HG03159 (cell line): Measurements from ENCODE around the gene LIN28B.
"Not testable (repeated sequence)": the region's sequence is repeated elsewhere in the genome, so short reads cannot be mapped to it uniquely, and the experiment has no call there.

Experiments
- ATAC-seq: cut with Tn5 transposase; IDR thresholded peaks from one replicate; pipeline ENCODE4 v1.9.1; 2021; ENCODE audit warnings: mild to moderate bottlenecking, moderate library complexity; ENCODE audit not compliant: unreplicated experiment

The LIN28B gene, protein sequence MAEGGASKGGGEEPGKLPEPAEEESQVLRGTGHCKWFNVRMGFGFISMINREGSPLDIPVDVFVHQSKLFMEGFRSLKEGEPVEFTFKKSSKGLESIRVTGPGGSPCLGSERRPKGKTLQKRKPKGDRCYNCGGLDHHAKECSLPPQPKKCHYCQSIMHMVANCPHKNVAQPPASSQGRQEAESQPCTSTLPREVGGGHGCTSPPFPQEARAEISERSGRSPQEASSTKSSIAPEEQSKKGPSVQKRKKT

DNA sequence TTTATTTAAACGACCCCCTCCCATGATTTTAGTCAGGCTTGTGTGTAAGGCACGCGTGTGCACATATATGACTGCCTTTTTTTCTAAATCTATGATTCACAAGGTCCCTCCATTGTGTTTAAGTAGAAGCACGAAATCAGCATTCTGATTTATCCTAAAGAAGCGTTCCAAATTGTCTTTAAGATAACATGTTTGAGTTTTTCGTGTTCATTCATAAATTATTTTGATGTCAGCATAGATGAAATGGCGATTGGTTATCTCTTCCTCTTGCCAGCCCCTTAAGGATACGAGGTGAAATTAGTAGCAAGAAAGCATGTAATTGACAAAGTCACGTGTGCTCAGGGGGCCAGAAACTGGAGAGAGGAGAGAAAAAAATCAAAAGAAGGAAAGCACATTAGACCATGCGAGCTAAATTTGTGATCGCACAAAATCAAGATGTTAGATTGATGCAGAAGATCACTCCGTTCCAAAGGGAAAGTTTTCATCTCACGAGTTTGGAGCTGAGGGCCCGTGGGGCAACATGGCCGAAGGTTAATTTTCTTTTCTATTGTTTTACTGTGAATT, at the start of gene LIN28B:
Gene LIN28B, plus strand, starts transcription at position 377 of the 564 bp plus-strand sequence. Its CDS starts 144 bp downstream, at position 521.
- no peak for ATAC-seq

DNA sequence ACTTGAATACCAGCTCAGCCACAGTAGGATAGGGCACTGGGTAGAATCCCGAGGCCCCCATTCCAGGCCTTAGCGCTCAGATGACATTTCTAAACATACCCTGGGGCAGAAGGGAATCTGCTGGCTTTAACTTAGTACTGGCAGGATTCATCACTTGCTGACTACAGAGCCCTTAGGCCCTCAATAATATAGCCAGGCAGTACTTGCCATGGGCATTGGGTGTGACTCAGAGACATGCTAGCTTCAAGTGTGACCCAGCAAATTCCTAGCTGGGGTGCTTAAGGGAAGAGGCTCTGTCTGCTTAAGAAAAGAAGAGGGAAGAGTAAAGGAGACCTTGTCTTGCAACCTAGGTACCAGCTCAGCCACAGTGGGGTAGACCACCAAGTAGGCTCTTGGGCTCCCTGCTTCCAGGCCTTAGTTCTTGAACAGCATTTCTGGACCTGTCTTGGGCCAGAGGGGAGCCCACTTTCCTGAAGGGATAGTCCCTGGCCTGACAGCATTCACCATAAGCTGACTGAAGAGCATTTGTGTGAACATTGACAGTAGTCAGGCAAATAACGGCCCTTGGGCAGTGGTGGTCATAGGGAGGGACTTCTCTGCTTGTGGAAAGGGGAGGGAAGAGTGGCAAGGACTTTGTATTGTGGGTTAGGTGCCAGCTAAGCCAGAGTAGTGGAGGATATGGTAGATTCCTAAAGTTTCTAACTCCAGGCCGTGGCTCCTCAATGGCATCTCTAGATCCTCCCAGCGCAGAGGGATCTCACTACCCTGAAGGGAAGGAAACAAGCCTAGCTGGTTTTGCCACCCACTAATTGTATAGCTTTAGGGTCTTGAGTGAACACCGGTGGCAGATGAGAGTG, 48.6 kb upstream of the LIN28B start:
- no peak for ATAC-seq

DNA sequence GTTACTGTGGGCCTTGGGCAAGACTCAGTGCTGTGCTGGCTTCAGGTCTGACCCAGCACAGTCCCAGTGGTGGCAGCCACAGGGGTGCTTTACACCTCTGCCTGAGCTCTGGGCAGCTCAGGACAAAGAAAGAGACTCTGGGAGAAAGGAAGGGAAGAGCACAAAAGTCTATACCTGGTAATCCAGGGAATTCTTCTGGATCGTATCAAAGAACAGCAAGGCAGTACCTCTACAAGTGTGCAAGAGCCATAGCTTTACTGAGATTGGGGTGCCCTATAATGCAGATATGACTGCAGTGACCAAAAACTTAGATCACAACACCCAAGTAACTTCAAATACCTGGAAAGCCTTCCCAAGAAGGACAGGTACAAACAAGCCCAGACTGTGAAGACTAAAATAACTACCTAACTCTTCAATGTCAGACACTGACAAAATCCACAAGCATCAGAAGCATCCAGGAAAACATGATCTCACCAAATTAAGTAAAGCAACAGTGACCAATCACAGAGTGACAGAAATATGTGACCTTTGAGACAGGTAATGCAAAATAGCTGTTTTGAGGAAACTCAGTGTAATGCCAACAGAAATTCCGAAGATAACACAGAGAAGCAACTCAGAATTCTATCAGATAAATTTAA, 47.9 kb upstream of the LIN28B start:
- no peak for ATAC-seq

DNA sequence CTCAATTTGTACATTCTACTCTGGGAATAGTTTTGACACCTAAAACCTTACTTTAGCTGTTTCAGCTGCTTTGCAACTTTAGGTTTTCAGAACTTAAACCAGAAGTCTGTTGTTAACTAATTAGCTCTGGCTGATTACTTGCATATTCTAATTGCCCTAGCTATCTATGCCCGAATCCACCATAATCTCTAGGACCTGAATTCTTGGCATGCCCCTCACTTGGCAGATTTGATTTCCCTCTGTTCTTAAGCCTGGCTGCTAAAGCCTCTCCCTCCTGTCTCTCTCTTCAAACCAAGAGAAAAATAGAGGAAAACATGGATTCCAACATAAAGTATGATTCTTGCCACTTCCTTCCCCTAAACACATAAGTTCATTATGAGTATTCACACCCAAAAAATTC, 35.0 kb upstream of the LIN28B start:
- no peak for ATAC-seq

DNA sequence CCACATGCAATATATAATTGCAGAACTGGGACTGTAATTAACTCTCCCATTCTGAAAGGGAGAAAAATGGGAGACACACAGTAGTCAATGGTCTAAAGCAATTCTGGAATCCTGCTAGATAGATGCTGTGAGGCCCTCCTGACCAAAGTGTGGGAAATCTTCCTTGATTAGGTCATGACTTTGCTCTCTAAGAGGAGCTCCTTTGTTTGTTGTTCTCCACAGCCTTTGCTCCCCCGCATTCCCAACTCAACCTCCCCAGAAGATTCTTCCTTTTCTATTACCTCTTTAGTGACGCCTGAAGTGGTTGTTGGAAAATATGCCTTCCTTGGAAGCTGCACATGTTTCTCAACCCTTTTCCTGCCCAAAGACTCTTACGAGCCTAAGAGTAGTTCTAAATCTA, 28.8 kb upstream of the LIN28B start:
- no peak for ATAC-seq

DNA sequence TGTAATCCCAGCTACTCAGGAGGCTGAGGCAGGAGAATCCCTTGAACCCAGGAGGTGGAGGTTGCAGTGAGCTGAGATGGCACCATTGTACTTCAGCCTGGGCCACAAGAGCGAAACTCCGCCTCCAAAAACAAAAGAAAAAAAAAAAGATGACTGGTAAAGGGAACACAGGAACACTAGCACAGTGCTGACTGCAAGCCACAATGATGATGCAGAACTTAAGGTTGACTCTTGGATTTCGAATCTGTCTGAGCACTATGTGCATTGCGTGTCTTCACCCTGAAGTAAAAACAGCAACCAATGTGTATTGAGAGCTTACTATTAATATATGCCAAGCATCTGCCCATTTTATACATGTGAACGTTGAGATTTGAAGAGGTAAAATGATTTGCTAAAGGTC, 27.6 kb upstream of the LIN28B start:
- no peak for ATAC-seq

DNA sequence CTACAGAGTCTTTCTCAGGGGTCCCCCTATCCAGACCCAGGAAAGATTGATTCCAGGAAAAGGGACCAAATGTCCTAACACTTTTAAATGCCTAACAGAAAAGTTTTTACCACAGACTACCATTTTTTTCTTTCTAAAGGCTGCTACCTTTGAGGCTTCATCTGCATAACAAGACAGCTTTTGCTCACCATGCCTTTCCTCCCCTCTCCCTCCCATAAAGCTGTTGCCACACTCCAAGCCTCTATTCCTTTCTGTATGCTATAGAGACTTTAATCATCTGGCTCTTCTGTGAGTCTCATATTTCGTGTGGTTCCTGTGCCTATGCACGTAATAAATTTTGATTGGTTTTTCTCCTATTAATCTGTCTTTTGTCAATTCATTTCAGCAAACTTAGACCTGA, 26.0 kb upstream of the LIN28B start:
- ATAC-seq = no peak

DNA sequence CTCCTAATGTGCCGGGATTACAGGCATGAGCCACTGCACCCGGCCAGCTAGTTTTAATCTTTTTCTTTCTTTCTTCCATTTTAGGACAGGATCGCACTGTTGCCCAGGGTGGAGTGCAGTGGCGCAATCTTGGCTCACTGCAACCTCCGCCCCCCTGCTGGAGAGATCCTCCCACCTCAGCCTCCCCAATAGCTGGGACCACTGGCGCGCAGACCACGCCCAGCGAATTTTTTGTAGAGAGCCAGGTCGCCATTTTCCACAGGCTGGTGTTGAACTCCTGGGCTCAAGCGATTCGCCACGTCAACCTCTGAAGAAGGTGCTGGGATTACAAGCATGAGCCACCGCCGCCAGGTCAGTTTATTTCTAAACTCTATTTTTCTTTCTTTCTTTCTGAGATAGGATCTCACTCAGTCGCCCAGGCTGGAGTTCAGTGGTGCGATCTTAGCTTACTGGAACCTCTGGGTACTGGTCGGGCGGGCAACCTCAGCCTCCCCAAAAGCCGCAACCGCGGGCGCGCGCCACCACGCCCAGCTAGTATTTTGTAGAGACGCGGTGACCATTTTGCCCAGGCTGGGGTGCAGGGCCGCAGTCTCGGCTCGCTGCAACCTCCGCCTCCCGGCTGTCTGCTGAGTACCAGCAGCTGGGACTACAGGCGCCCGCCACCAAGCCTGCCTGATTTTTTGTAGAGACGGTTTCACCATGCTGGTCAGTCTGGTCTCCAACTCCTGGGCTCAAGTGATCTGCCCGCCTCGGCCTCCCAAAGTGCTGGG, 20.0 kb upstream of the LIN28B start:
- no peak for ATAC-seq

DNA sequence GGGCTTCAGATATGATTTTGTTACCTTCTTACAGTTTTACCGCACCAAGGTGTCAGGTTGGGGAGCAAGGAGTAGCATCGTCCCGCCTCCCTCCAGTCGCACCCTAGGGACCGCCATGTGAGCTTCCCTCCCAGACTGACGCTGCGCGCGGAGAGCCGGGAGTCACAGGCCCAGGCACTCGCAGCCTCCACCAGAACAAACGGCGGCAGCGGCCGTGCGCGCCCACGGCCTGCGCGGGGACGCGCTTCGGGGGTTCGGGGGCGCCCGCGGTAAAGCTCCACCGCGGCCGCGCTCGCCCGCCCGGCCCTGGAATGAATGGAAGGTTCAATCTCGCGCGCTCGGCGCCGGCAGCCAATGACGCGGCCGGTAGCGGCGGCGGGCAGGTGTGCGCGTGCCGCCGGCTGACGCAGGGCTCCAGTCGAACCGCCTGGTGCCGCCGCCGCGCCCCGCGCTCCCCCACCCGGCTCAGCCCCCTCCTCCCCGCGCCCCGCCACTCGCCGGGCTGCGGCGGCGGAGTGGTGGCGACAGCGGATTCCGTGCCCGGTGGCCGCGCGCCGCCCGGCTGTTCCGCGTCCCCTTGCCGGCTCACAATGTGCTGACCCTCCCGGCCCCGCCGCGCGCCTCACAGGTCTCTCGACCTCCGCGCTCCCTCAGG, 16.5 kb upstream of the LIN28B start:
- no peak for ATAC-seq

DNA sequence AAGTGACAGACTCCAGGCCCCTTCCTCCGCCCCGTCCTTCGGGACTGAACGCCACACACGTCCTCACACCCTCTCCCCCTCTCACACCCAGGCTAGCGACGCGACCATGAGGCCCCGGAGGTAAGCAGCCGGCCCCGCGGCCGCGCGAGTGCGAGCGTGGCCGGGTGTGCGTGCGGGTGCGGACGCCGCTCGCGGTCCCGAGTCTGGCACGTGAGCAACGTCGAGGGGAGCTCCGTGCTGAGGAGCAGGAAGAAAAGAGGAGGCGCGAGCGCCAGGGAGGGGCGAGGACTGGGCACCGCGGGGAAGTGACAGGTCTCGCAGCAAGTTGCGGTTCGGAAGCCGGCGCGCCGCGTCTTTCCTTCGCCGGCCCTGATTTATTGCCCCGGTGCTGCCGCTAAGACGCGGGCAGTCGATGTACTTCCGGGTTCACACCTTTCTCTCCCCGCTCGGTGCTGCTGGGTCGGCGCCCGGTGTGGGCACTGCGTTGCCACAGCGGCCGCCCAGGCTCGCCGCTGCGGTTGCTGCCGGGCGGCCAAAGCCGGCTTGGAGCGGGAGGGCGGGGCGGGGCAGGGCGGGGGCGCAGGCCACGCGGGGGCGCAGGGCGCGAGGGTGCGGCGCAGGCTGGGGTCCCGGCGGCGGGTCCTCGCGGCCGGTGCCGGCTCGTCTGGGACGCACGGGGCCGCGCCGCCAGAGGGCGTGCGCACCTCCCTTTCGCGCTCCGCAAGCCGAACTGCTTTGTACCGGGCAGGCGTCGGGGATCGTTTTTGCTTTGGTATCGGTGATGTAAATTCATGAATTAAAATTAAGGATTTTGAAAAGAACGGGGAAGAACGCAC, 15.8 kb upstream of the LIN28B start:
- no peak for ATAC-seq

DNA sequence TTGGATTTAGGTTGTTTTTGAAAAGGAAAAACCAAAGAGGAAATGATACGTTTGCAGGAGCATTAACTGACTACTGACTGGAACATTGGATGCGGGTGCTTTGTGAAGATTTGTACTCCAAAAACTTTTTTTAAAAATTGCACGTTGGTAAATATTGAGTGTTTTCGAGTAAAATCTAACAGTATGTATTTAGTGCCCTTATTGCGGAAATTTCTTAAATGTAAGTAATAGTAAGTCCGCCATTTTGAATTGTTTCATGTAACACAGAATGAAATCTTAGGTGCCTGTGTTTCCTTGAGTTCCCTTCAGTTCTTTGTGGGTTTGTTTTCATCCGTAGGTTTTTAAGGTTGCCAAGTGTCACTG, 15.2 kb upstream of the LIN28B start:
- ATAC-seq = no peak

DNA sequence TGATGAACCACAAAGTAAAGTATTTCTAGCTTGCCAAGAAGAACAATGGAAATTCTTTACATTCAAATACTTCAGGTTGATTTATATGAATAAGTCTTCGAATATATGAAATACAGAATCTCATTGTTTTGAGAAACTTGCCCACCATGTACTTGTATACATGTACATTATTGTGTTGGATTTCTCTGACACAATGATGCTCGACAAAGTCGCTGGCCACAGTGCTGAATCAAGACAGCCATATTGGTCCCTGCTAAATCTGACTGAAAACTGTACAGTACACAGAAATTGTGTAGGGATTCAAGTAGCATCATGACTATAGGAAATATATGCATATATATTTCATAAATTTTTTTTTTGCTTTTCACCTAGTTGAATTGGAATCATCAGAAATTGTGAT, 13.1 kb upstream of the LIN28B start:
- no peak for ATAC-seq

DNA sequence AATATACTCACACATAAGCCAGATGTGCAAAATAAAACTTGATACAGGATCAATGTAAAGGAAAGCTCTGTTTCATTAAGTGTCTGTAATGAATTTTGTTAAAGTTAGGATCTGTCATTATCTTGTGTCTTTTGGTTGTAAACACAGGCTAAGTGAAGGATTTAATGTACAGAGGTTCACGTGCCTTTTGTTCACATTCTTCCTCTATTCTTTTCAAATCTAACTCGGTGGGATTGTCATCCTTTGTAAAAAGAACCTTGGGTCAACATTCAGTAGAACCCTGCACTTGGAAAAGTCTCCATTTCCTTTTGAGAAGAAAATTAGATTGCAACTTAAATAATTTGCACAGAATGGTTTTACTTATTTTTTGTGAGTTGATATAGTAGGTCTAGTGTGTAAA, 7.7 kb upstream of the LIN28B start:
- no peak for ATAC-seq

DNA sequence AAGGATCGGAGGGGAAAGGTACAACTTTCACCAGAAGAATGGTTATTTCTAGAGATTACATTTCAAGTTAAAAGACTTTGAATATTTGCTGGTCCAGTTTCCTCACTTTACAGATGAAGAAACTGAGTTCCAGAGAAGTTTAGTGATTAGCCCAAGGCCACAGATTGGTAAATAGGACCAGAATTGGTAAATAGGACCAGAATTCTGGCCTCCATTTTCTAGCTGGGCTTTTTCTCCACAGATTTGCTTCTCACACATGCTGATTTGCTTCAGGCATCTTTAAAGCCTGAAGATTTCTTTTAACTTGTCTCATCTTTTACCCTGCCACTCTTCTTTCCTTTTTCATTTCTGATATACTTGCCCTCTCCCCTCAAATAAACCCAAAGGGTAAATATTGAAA, 5.2 kb upstream of the LIN28B start:
- no peak for ATAC-seq

DNA sequence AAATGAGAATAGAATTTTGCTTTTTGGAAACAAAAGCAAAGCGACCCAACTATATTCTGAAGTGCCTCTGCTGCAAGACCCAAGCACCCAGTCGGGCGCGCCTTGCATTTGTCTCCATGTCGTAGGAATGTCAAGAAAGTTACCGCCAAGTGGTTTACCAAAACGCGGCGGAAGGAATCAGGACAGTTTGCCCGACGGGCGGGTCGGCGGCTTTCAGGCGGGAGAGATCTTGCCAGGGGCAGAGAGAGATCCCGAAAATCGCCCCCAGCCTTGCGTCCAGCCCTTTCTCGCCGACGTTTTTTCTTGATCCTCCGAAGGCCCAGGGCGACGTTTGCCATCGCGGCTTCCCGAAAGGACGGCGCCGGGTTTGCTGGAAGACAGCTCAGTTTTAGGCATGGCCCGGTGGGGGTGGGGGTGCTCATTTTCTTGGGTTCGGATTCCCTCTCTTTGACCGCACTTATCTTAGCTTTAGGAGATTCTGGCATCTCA, 4.0 kb upstream of the LIN28B start:
- no peak for ATAC-seq

DNA sequence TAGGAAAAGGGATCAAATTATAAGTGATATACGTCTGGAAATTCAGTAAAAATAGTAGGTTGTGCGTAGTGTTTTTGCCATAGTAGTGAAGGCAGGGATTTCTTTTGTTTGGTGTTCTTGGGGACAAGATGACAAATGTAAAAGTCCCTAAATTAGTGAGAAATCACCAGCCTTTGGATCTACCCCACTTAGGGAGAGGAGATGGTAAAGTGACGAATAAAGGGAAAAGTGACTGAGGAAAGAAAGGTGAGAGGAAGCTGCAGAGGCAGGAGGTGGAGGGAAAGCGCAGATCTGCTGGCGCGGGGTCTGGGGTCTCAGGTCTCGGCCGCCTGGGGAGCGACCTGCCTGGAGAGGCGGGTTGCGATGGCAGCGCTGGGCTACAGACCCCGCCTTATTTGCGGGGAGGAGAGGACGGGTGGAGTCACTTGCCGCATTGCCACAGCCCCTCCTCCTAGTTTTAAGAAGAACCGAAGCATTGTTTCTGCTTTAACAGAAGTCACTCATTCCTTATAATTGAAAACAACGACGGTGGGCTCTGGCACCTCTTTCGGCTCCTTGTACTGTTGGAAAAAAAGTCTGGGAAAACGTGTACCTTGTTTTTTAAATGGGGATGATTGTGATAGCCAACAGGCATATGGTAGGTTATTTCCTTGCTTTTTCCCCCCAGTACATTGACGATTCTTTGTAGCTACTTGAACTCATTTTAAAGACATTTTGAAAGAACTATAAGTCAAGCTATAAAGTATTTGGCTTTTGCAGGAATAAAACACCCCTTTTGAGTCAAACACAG, 3.3 kb upstream of the LIN28B start:
- not testable (repeated sequence) for ATAC-seq

DNA sequence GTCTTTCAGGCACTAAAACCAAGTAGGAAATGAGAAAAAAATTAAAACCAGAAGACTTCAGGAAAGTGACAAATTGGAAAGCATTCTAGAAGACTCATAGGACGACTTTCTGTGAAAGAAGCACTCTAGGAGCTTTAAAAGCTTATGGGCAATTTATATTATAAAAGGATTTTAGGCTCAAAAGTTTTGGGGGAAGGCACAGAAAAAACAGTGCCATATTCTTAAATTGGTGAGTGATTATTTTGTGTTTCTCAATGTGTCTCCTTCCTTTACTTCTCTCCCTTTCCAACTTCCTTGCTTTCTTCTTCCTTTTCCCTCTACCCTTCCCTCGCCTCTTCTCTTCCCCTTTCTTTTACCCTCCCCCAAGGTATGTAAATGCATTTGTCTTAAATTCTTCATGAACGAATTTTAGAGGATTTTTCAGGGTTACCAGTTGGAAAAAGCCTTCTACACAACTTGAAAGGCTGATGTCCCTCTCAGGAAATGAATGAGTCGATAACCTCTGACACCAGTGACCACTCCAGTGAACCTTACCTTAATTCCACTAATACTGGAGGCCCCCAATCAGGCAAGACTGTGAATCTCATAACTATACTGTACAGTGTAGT, 2.6 kb upstream of the LIN28B start:
- no peak for ATAC-seq

DNA sequence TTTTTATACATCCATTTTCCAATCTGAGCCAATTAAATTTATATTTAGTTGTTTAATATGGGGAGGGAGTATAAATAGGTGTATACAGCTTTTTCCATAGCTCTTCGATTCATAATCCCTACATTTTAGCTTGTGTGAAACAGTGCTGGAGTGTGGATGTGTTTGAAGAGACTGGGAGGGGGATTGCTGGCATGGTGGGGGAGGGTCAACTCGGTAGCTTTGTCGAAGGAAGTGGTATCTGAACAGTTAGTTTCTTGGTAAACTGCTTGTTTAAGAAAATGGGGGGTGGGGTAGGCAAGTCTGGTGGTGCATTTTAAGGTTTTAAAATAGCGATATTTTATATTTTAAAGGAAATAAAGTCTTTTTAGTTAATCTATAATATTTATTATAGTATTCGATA, 1.4 kb upstream of the LIN28B start:
- ATAC-seq = no peak
